K562 (cell line): ENCODE results near the gene JUP. TPM values are rescaled to one million over a fixed set of nuclear protein-coding genes. Genes with fewer than 3 reads are reported as not detected.

Experiments
- ATAC-seq: fragments of 200-7000 bp; cut with Tn5 transposase; 3 replicates; pipeline ENCODE4 v1.9.1; 2020; ENCODE audit warnings: moderate library complexity
- BruUV-seq: library from RNA; stranded (reverse); fragments of 400-500 nt; replicated peaks from 2 replicates; lab custom pipeline; 2021; lab: Mats Ljungman, UMichigan
- CTCF ChIA-PET: fragments of 300-600 bp; formaldehyde crosslinking; extraction: SDS; loops from one replicate; lab custom pipeline; 2021; ENCODE audit warnings: low intra/inter-chr PET ratio; lab: Yijun Ruan, JAX
- POLR2A ChIA-PET: fragments of 300-600, 350-650 bp; sonication (Branson Sonifier 250); formaldehyde crosslinking; extraction: SDS; loops from one replicate; lab custom pipeline; 2021; ENCODE audit warnings: antibody characterized with exemption, inconsistent platforms; lab: Yijun Ruan, JAX
- DNase-seq, 4 experiments: peaks; one replicate each; pipeline versions ENCODE4 v3.0.0 to v3.0.0-alpha.2; 2011 to 2018; ENCODE audit warnings: low spot score in 3 of 4, mixed read lengths in 3 of 4; ENCODE audit errors: extremely low read depth in 1 of 4
- FAIRE-seq: peaks from 2 replicates; lab custom pipeline; 2011; peaks lifted over from hg19 to GRCh38; lab: Jason Lieb, UNC
- H2AFZ ChIP-seq: 2 replicates; pipeline ENCODE4 v1.6.0; 2011; ENCODE audit warnings: low read depth, low read length, control low read depth, inconsistent platforms
- H3K27ac ChIP-seq: fragments of 200-600 bp; 3 replicates; pipeline ENCODE4 v1.8.0; 2011; ENCODE audit warnings: low read depth, mild to moderate bottlenecking, control low read depth, inconsistent platforms, low read length, moderate library complexity, mixed read lengths; ENCODE audit errors: extremely low read depth
- H3K27me3 ChIP-seq, 2 experiments: fragments of 300-600 bp in 1 of 2; 2 replicates in 1 of 2; 3 replicates in 1 of 2; pipeline versions ENCODE4 v1.6.0 to v1.8.0; 2011; ENCODE audit warnings: inconsistent platforms in 2 of 2, low read length in 2 of 2, mild to moderate bottlenecking in 1 of 2, mixed read lengths in 1 of 2, moderate library complexity in 1 of 2; ENCODE audit not compliant: control insufficient read depth in 2 of 2, insufficient read depth in 2 of 2
- H3K36me3 ChIP-seq: fragments of 300-600 bp; 3 replicates; pipeline ENCODE4 v1.8.0; 2011; ENCODE audit warnings: mild to moderate bottlenecking, low read length, inconsistent platforms; ENCODE audit not compliant: control insufficient read depth, insufficient read depth
- H3K4me1 ChIP-seq, 2 experiments: fragments of 200-600 bp in 1 of 2; replicated peaks in 1 of 2; 2 replicates in 1 of 2; 3 replicates in 1 of 2; pipeline versions ENCODE4 v1.5.1 to v1.8.0; 2011; ENCODE audit warnings: inconsistent platforms in 2 of 2, low read length in 2 of 2, mild to moderate bottlenecking in 1 of 2, mixed read lengths in 1 of 2, moderate library complexity in 1 of 2; ENCODE audit not compliant: control insufficient read depth in 2 of 2, insufficient read depth in 2 of 2
- H3K4me2 ChIP-seq: 2 replicates; pipeline ENCODE4 v1.6.1; 2011; ENCODE audit warnings: low read length, control low read depth, inconsistent platforms, mixed read lengths; ENCODE audit not compliant: insufficient read depth
- H3K4me3 ChIP-seq: fragments of 200-600 bp; sonication (generic), shearing (Covaris generic); 2 replicates; pipeline ENCODE4 v1.5.1; 2016; ENCODE audit warnings: control low read depth, inconsistent platforms
- H3K79me2 ChIP-seq: fragments of 200-600 bp; 3 replicates; pipeline ENCODE4 v1.8.0; 2011; ENCODE audit warnings: low read length, inconsistent platforms; ENCODE audit not compliant: control insufficient read depth, insufficient read depth
- H3K9ac ChIP-seq, 2 experiments: 2 replicates each; pipeline versions ENCODE4 v1.6.0 to v1.6.1; 2011; ENCODE audit warnings: low read depth in 2 of 2, low read length in 2 of 2, control low read depth in 1 of 2, inconsistent platforms in 1 of 2, mild to moderate bottlenecking in 1 of 2, mixed read lengths in 1 of 2; ENCODE audit not compliant: insufficient read depth in 1 of 2
- H3K9me1 ChIP-seq: one replicate; pipeline ENCODE4 v1.6.0; 2011; ENCODE audit warnings: inconsistent platforms, mild to moderate bottlenecking, low read length, moderate library complexity; ENCODE audit not compliant: control insufficient read depth, insufficient read depth
- H3K9me3 ChIP-seq: replicated peaks from 2 replicates; pipeline ENCODE4 v1.5.1; 2011; ENCODE audit warnings: low read depth, low read length, inconsistent platforms; ENCODE audit not compliant: control insufficient read depth, insufficient read depth
- H4K20me1 ChIP-seq: replicated peaks from 2 replicates; pipeline ENCODE4 v1.6.1; 2011; ENCODE audit warnings: low read length, inconsistent platforms, mixed read lengths; ENCODE audit not compliant: control insufficient read depth, insufficient read depth
- ATF4 ChIP-seq: fragments of 450-650 bp; formaldehyde crosslinking; IDR thresholded peaks from 2 replicates; pipeline ENCODE4 v1.4.0; 2022; ENCODE audit warnings: mild to moderate bottlenecking, moderate library complexity
- BRCA1 ChIP-seq, 2 experiments: fragments of 450-650 bp in 1 of 2; sonication (generic) in 1 of 2; formaldehyde crosslinking in 1 of 2; IDR thresholded peaks; 2 replicates each; pipeline versions ENCODE4 v1.5.0 to v1.6.1; 2017 to 2020; ENCODE audit warnings: mild to moderate bottlenecking in 1 of 2, missing genetic modification reagents in 1 of 2
- GTF2B ChIP-seq: IDR thresholded peaks from 2 replicates; pipeline ENCODE4 v1.6.1; 2011; ENCODE audit not compliant: insufficient read length; ENCODE audit errors: extremely low read depth
- HDGF ChIP-seq: fragments of 450-650 bp; IDR thresholded peaks from 2 replicates; pipeline ENCODE4 v1.6.1; 2016
- HMG20A ChIP-seq: fragments of 450-650 bp; formaldehyde crosslinking; conservative IDR thresholded peaks from 2 replicates; pipeline ENCODE4 v1.4.0; 2020; ENCODE audit warnings: mild to moderate bottlenecking, mixed read lengths
- IRF2 ChIP-seq: sonication (generic); formaldehyde crosslinking; IDR thresholded peaks from 2 replicates; pipeline ENCODE4 v1.8.1; 2022; ENCODE audit warnings: mild to moderate bottlenecking, missing genetic modification reagents
- NFATC3 ChIP-seq: fragments of 450-650 bp; IDR thresholded peaks from 2 replicates; pipeline ENCODE4 v1.6.1; 2017; ENCODE audit warnings: mild to moderate bottlenecking
- NUFIP1 ChIP-seq: fragments of 450-650 bp; IDR thresholded peaks from 2 replicates; pipeline ENCODE4 v1.6.1; 2018; ENCODE audit not compliant: partially characterized antibody
- SMARCC2 ChIP-seq: fragments of 450-650 bp; IDR thresholded peaks from 2 replicates; pipeline ENCODE4 v1.6.1; 2017; ENCODE audit warnings: antibody characterized with exemption, moderate library complexity, mild to moderate bottlenecking, low read depth
- SREBF2 ChIP-seq: sonication (generic); formaldehyde crosslinking; IDR thresholded peaks from 2 replicates; pipeline ENCODE4 v1.4.0; 2020; ENCODE audit warnings: mild to moderate bottlenecking, missing genetic modification reagents
- TAF1 ChIP-seq: IDR thresholded peaks from 2 replicates; pipeline ENCODE4 v1.6.1; 2011; ENCODE audit warnings: mild to moderate bottlenecking, low read length, moderate library complexity; ENCODE audit not compliant: insufficient read depth, control insufficient read depth, severe bottlenecking; ENCODE audit errors: extremely low read depth
- TARDBP ChIP-seq: fragments of 450-650 bp; IDR thresholded peaks from 2 replicates; pipeline ENCODE4 v1.6.1; 2016
- TOE1 ChIP-seq, 2 experiments: fragments of 450-650 bp in 1 of 2; sonication (generic) in 1 of 2; formaldehyde crosslinking in 1 of 2; IDR thresholded peaks; 2 replicates each; pipeline versions ENCODE4 v1.7.1 to v1.8.0; 2016 to 2022; ENCODE audit warnings: borderline replicate concordance in 2 of 2, mild to moderate bottlenecking in 2 of 2, antibody characterized with exemption in 1 of 2, inconsistent platforms in 1 of 2, low read depth in 1 of 2, missing genetic modification reagents in 1 of 2, moderate library complexity in 1 of 2
- ZBTB34 ChIP-seq: fragments of 250-450 bp; sonication (Bioruptor Pico); IDR thresholded peaks from 2 replicates; pipeline ENCODE4 v1.8.0; 2021; ENCODE audit warnings: mild to moderate bottlenecking, moderate library complexity
- WGBS: fragments of 100-300 bp; shearing (Covaris generic); methylation state at CpG from one replicate; pipeline ENCODE4 v1.1.6; 2016; ENCODE audit warnings: low coverage, mixed read lengths; ENCODE audit not compliant: insufficient coverage; ENCODE audit errors: missing lambda C conversion rate; 5-methylcytosine and 5-hydroxymethylcytosine counted together
- in situ Hi-C: fragments of 300-500 bp; cut with MboI; formaldehyde crosslinking; loops from 4 replicates; pipeline ENCODE4 v1.15.0; 2018; ENCODE audit warnings: inconsistent platforms, mixed read lengths
- intact Hi-C: fragments of 100-400 bp; cut with micrococcal nuclease; formaldehyde crosslinking; loops from 2 replicates; pipeline ENCODE4 v1.14.2; 2022
- polyA plus RNA-seq, 8 experiments: library from polyadenylated mRNA; depleted of rRNA in 4 of 8; stranded (reverse) in 5 of 8; unstranded in 3 of 8; fragments of >200 nt; fragmentation: Nextera tagmentation in 2 of 8; fragmentation: Illumina TruSeq in 1 of 8; extraction: Ambion mirVana in 2 of 8; extraction: Trizol in 1 of 8; gene quantifications; 2 replicates each; pipeline versions ENCODE4 v1.2.1 to v1.2.3, GENCODE V29; 2011 to 2014; ENCODE audit warnings: inconsistent platforms in 1 of 8, missing spikeins in 1 of 8
- total RNA-seq, 7 experiments: library from RNA; depleted of rRNA in 6 of 7; stranded (reverse); fragments of >200 nt in 6 of 7; fragmentation: Illumina TruSeq in 2 of 7; extraction: Trizol in 2 of 7; gene quantifications; 2 replicates each; pipeline versions ENCODE4 v1.2.1 to v1.2.3, GENCODE V29; 2011 to 2021; ENCODE audit warnings: low replicate concordance in 1 of 7

Gene JUP
- total and polyA plus RNA-seq, 9 of the 15 experiments (the other 6 are each of a cell fraction or from before 2014, with no cell fraction given), result 6.4 to 177 (median 31.2) TPM

GRCh38 chr17:41782142-41782541 lies 4.4 kb downstream of the JUP start:
- Histone ChIP-seq H4K20me1 (peaks cover 9% of the 10 kb centered on the region), H3K9me1 (peaks cover 7% of the 10 kb centered on the region), H3K4me3 (no peak overlapping the region), H3K79me2 (peaks cover 77% of the 10 kb centered on the region), H3K27me3 (no peaks in the 10 kb centered on the region), H3K4me2 (peak overlapping the region; percentile 52; the same call in 1 of the 2 replicates), H3K27ac (peak overlapping the region; percentile 42; the same call in 2 of the 3 replicates), H3K9ac (peak overlapping the region; percentile 22 to 88; a peak in 3 of 4 replicates), H2AFZ (no peak overlapping the region), H3K36me3 (peaks cover 26% of the 10 kb centered on the region; the same call in 1 of the 3 replicates), H3K9me3 (no peaks in the 10 kb centered on the region), H3K4me1 (peaks cover 30 to 45% of the 10 kb centered on the region in 2 experiments)
- BruUV-seq, result no TSS peak
- in situ Hi-C loops (no loop called here), intact Hi-C loops (no loop called here)
- ATAC-seq, result no peak
- peak in 1 of 4 experiments; percentile 4 for DNase-seq
- ChIA-PET CTCF (no interaction called here), POLR2A (interaction anchor here (0.6 to 2.4 kb wide), 5 partner anchors 9 to 92 kb away, joined by 4 to 7 read pairs (median 5); partner anchors contain the start of gene KLHL11)
- WGBS, result 74% methylated on average over 4 of the region's 4 CpGs
- no peak for TF ChIP-seq IRF2
- no peak for TF ChIP-seq HMG20A (CRISPR knock-in tag)
- TF ChIP-seq NFATC3, result no peak
- no peak for TF ChIP-seq SMARCC2
- TF ChIP-seq TOE1 (IDR thresholded peaks at IDR 0.05; ENCODE audit: borderline replicate concordance), result no peak
- TF ChIP-seq TOE1 (CRISPR knock-in tag; IDR thresholded peaks at IDR 0.05; ENCODE audit: borderline replicate concordance, low read depth), result no peak
- no peak for TF ChIP-seq ATF4
- no peak for TF ChIP-seq ZBTB34 (CRISPR knock-in tag)
- TF ChIP-seq BRCA1 (IDR thresholded peaks at IDR 0.05), result no peak
- no peak for TF ChIP-seq BRCA1 (CRISPR knock-in tag; IDR thresholded peaks at IDR 0.05)
- no peak for TF ChIP-seq SREBF2 (CRISPR knock-in tag)
- no peak for TF ChIP-seq TAF1
- TF ChIP-seq GTF2B, result no peak
- TF ChIP-seq TARDBP, result no peak
- no peak for TF ChIP-seq HDGF
- no peak for TF ChIP-seq NUFIP1
- FAIRE-seq, result no peak
